ENCODE measurements around the gene MAP2. TPM values are rescaled to one million over a fixed set of nuclear protein-coding genes. Genes with fewer than 3 reads are reported as not detected.

Gene MAP2
- total and polyA plus RNA-seq, 8 donors, result 2.1 to 24.6 (median 11.8) TPM

GRCh38 chr2:209584915-209585314, 161.1 kb downstream of the MAP2 start:
- no peaks in the 10 kb centered on the region for H3K9me3 ChIP-seq
- H3K4me1 ChIP-seq, result no peaks in the 10 kb centered on the region
- no peak overlapping the region for H3K4me3 ChIP-seq
- H3K27me3 ChIP-seq, result no peaks in the 10 kb centered on the region
- no peaks in the 10 kb centered on the region for H3K36me3 ChIP-seq
- WGBS, 5 donors, result 68 to 82% (median 79%) methylated on average over 5 of the region's 5 CpGs
- no peak overlapping the region for H3K27ac ChIP-seq
- intact Hi-C loops (cut with DNase I; ENCODE audit: low total_unique reads), result no loop called here
- TF ChIP-seq EP300 (IDR thresholded peaks at IDR 0.05), result no peak
- no peak for TF ChIP-seq CTCF (IDR thresholded peaks at IDR 0.05)
- no peak for TF ChIP-seq POLR2A (IDR thresholded peaks at IDR 0.05)
- TF ChIP-seq POLR2AphosphoS5 (IDR thresholded peaks at IDR 0.05), result no peak
- no peak for DNase-seq

- WGBS, 5 donors, result 63 to 75% (median 69%) methylated on average over 2 of the region's 2 CpGs
- intact Hi-C loops (cut with DNase I; ENCODE audit: low total_unique reads), result no loop called here
- H3K9me3 ChIP-seq, result no peaks in the 10 kb centered on the region
- no peak for DNase-seq
- H3K27ac ChIP-seq, result no peak overlapping the region
- TF ChIP-seq POLR2A (IDR thresholded peaks at IDR 0.05), result no peak
- no peak for TF ChIP-seq CTCF (IDR thresholded peaks at IDR 0.05)
- H3K36me3 ChIP-seq, result no peaks in the 10 kb centered on the region
- no peaks in the 10 kb centered on the region for H3K27me3 ChIP-seq
- H3K4me1 ChIP-seq, result no peaks in the 10 kb centered on the region
- no peak overlapping the region for H3K4me3 ChIP-seq
These were observed 167.2 kb downstream of the MAP2 start for GRCh38 chr2:209591021-209591420.

GRCh38 chr2:209592106-209592505, 168.3 kb downstream of the MAP2 start:
- Histone ChIP-seq H3K36me3 (no peaks in the 10 kb centered on the region), H3K9me3 (no peaks in the 10 kb centered on the region), H3K4me1 (no peaks in the 10 kb centered on the region), H3K27me3 (no peaks in the 10 kb centered on the region), H3K27ac (no peak overlapping the region), H3K4me3 (no peak overlapping the region)
- WGBS, 5 donors, result 19 to 41% (median 34%) methylated on average over 3 of the region's 3 CpGs
- no peak for DNase-seq
- TF ChIP-seq EP300 (IDR thresholded peaks at IDR 0.05) (no peak), POLR2AphosphoS5 (IDR thresholded peaks at IDR 0.05) (no peak), CTCF (IDR thresholded peaks at IDR 0.05) (no peak)
- intact Hi-C loops (cut with DNase I; ENCODE audit: low total_unique reads), result no loop called here

- no peak overlapping the region for H3K4me3 ChIP-seq
- no peak for TF ChIP-seq CTCF (IDR thresholded peaks at IDR 0.05)
- no peak for TF ChIP-seq EP300 (IDR thresholded peaks at IDR 0.05)
- TF ChIP-seq POLR2AphosphoS5 (IDR thresholded peaks at IDR 0.05), result no peak
- TF ChIP-seq POLR2A (IDR thresholded peaks at IDR 0.05), result no peak
- H3K4me1 ChIP-seq, result no peaks in the 10 kb centered on the region
- no peaks in the 10 kb centered on the region for H3K36me3 ChIP-seq
- 93 to 94% (median 94%) methylated on average over 6 of the region's 6 CpGs for WGBS, 5 donors
- H3K9me3 ChIP-seq, result no peaks in the 10 kb centered on the region
- H3K27ac ChIP-seq, result no peak overlapping the region
- H3K27me3 ChIP-seq, result no peaks in the 10 kb centered on the region
- intact Hi-C loops (cut with DNase I; ENCODE audit: low total_unique reads), result no loop called here
- no peak for DNase-seq
These were observed 170.1 kb downstream of the MAP2 start for GRCh38 chr2:209593930-209594329.
